Activated gamma-delta T cell (primary cell): ENCODE data around the gene ZNF45.
A peak's percentile ranks its signal among the peaks of the same experiment; 100 is the strongest.
"Not testable (repeated sequence)": the region's sequence is repeated elsewhere in the genome, so short reads cannot be mapped to it uniquely, and the experiment has no call there.

Source experiments
- DNase-seq: peaks from one replicate; lab custom pipeline; 2025; lab: John Stamatoyannopoulos, UW
- total RNA-seq, 2 donors: gene quantifications; one replicate each; lab custom pipeline; 2026; lab: John Stamatoyannopoulos, UW

Gene ZNF45
- total RNA-seq = 64.2 to 71.1 reads per million in 2 donors

GRCh38 chr19:43934985-43935708 is at the start of gene ZNF45:
Gene ZNF45 (minus strand): TSS chr19:43935282. CDS start chr19:43922185, 13,097 bp downstream.
- peak; percentile 54 for DNase-seq

- no peak for DNase-seq
Measured at GRCh38 chr19:43984687-43985000, 49.6 kb upstream of the ZNF45 start.

- no peak for DNase-seq
Measured at GRCh38 chr19:43983912-43984686, 49.0 kb upstream of the ZNF45 start, which contains the start of gene ZNF155. Gene ZNF155 (plus strand): TSS chr19:43984188. CDS start chr19:43988544, 4,356 bp downstream.

GRCh38 chr19:43983544-43983911 is 48.4 kb upstream of the ZNF45 start:
- DNase-seq = no peak

GRCh38 chr19:43976732-43977131 is 41.6 kb upstream of the ZNF45 start:
- DNase-seq = no peak

GRCh38 chr19:43966079-43966694 is 31.1 kb upstream of the ZNF45 start:
- no peak for DNase-seq

- DNase-seq = no peak
Measured at GRCh38 chr19:43960411-43960810, 25.3 kb upstream of the ZNF45 start.

- DNase-seq = no peak
Measured at GRCh38 chr19:43957891-43958290, 22.8 kb upstream of the ZNF45 start.

GRCh38 chr19:43956827-43957226 is 21.7 kb upstream of the ZNF45 start:
- no peak for DNase-seq

GRCh38 chr19:43950834-43951645 is 16.0 kb upstream of the ZNF45 start, which contains the start of gene ZNF221:
Gene ZNF221 (plus strand): TSS chr19:43951228. CDS start chr19:43962727, 11,499 bp downstream.
- no peak for DNase-seq

- not testable (repeated sequence) for DNase-seq
Measured at GRCh38 chr19:43949803-43950202, 14.7 kb upstream of the ZNF45 start.

- DNase-seq = not testable (repeated sequence)
Measured at GRCh38 chr19:43947412-43947811, 12.3 kb upstream of the ZNF45 start.

- no peak for DNase-seq
Measured at GRCh38 chr19:43941209-43941608, 6.1 kb upstream of the ZNF45 start.

GRCh38 chr19:43940719-43941118 is 5.6 kb upstream of the ZNF45 start:
- no peak for DNase-seq

- no peak for DNase-seq
Measured at GRCh38 chr19:43939557-43940260, 4.6 kb upstream of the ZNF45 start.

GRCh38 chr19:43936188-43936587 is 1.1 kb upstream of the ZNF45 start:
- no peak for DNase-seq

- no peak for DNase-seq
Measured at GRCh38 chr19:43934055-43934984, 762 bp downstream of the ZNF45 start.

GRCh38 chr19:43928820-43929219 is 6.3 kb downstream of the ZNF45 start:
- DNase-seq = no peak

- no peak for DNase-seq
Measured at GRCh38 chr19:43923875-43924274, 11.2 kb downstream of the ZNF45 start.

GRCh38 chr19:43914051-43914450 is 21.0 kb downstream of the ZNF45 start:
- DNase-seq = no peak
